Prostate gland (tissue), 2 donors: ENCODE results near the gene SLC9A8. TPM values are rescaled to one million over a fixed set of nuclear protein-coding genes. Genes with fewer than 3 reads are reported as not detected.

Experiments used
- DNase-seq: peaks from one replicate; pipeline ENCODE4 v3.0.0-alpha.2; 2019; ENCODE audit warnings: low spot score
- H3K27ac ChIP-seq, 2 donors: fragments of 200-600 bp; sonication (generic); 2 replicates each; pipeline ENCODE4 v1.5.1; 2017 to 2019
- H3K27me3 ChIP-seq: fragments of 200-600 bp; sonication (generic); replicated peaks from 2 replicates; pipeline ENCODE4 v1.5.1; 2019; ENCODE audit not compliant: insufficient read depth
- H3K36me3 ChIP-seq, 2 donors: fragments of 200-600 bp; sonication (generic); 1 replicate in 1 of 2; 2 replicates in 1 of 2; pipeline versions ENCODE4 v1.5.1 to v1.8.1; 2017 to 2019
- H3K4me1 ChIP-seq: fragments of 200-600 bp; sonication (generic); replicated peaks from 2 replicates; pipeline ENCODE4 v1.5.1; 2019
- H3K4me3 ChIP-seq, 2 donors: fragments of 200-600 bp; sonication (generic); 2 replicates each; pipeline ENCODE4 v1.5.1; 2017 to 2019
- H3K9me3 ChIP-seq: fragments of 200-600 bp; sonication (generic); 2 replicates; pipeline ENCODE4 v1.5.1; 2017
- CTCF ChIP-seq, 4 experiments: fragments of 200-600 bp in 2 of 4; fragments of 450-650 bp in 2 of 4; sonication (generic) in 2 of 4; IDR thresholded peaks; 1 replicate in 3 of 4; 2 replicates in 1 of 4; pipeline ENCODE4 v1.5.1; 2016 to 2019; ENCODE audit warnings: antibody characterized with exemption in 4 of 4, mild to moderate bottlenecking in 2 of 4, moderate library complexity in 2 of 4
- POLR2A ChIP-seq: fragments of 450-650 bp; IDR thresholded peaks from one replicate; pipeline ENCODE4 v1.6.1; 2016; ENCODE audit warnings: antibody characterized with exemption, mild to moderate bottlenecking
- POLR2AphosphoS5 ChIP-seq: sonication (generic); formaldehyde crosslinking; IDR thresholded peaks from one replicate; pipeline ENCODE4 v1.6.1; 2017; ENCODE audit warnings: antibody characterized with exemption
- WGBS: methylation state at CpG from one replicate; pipeline ENCODE4 v1.1.5; 2018; 5-methylcytosine and 5-hydroxymethylcytosine counted together
- intact Hi-C: fragments of 100-400 bp; cut with DNase I; formaldehyde crosslinking; loops from one replicate; pipeline ENCODE4 v1.14.2; 2022
- small RNA-seq, 2 donors: library from RNA; depleted of rRNA; stranded (forward); fragments of <200 nt; gene quantifications; one replicate each; pipeline ENCODE3, GENCODE V24; 2016
- total RNA-seq, 2 donors: library from RNA; depleted of rRNA; stranded (reverse); fragments of >200 nt; gene quantifications; one replicate each; pipeline ENCODE4 v1.1.0, GENCODE V29; 2016

SLC9A8 gene
- total RNA-seq, 2 donors from 2014 or later: 13.5 to 26.4 TPM

GRCh38 chr20:49941456-49941855 is 128.8 kb downstream of the SLC9A8 start:
- H3K27ac ChIP-seq: no peak overlapping the region
- 92% methylated on average over 15 of the region's 15 CpGs for WGBS
- H3K27me3 ChIP-seq: no peaks in the 10 kb centered on the region
- peaks cover 19% of the 10 kb centered on the region for H3K4me1 ChIP-seq
- no peak for DNase-seq
- H3K4me3 ChIP-seq: no peak overlapping the region
- H3K36me3 ChIP-seq: peaks cover 0 to 4% of the 10 kb centered on the region in 2 donors
- TF ChIP-seq CTCF (IDR thresholded peaks at IDR 0.05) (no peak), POLR2A (no peak), POLR2AphosphoS5 (no peak)
- H3K9me3 ChIP-seq: no peaks in the 10 kb centered on the region
- intact Hi-C loops: no loop called here

Small RNA genes lying within 50 kb of the gene (small RNA-seq; reads per million reads assigned to genes)
- gene RF00017 (0 reads per million in 2 donors), gene RF00019 (0 reads per million in 2 donors), gene RNU6-919P (0 reads per million in 2 donors)

Other genes with a start within 250 kb of the SLC9A8 start
- gene PTGIS, start 244.7 kb upstream of the SLC9A8 start, total RNA-seq: 10 to 100 TPM; 12.9 to 34.6 TPM
- gene B4GALT5, start 99.0 kb upstream of the SLC9A8 start, total RNA-seq: 10 to 100 TPM; 17.8 to 53.7 TPM
- gene SPATA2, start 102.7 kb downstream of the SLC9A8 start, total RNA-seq: 10 to 100 TPM in 1 of 2 donors, 1 to 10 TPM in 1; 9.2 to 15.2 TPM
- gene RNF114, start 123.6 kb downstream of the SLC9A8 start, total RNA-seq: 100 to 1,000 TPM; 166 to 239 TPM
- 1 to 10 TPM; 1.0 to 7.4 TPM for gene SNAI1, start 170.2 kb downstream of the SLC9A8 start, total RNA-seq